22Rv1 (cell line): Measurements from ENCODE around the gene TACR3.
"Not testable (repeated sequence)": the region's sequence is repeated elsewhere in the genome, so short reads cannot be mapped to it uniquely, and the experiment has no call there.

ENCODE experiments used
- H3K27ac ChIP-seq: fragments of 450-650 bp; 2 replicates; pipeline ENCODE4 v1.5.1; 2017
- CTCF ChIP-seq: fragments of 450-650 bp; IDR thresholded peaks from 2 replicates; pipeline ENCODE4 v1.5.1; 2017; ENCODE audit warnings: mild to moderate bottlenecking
- ZFX ChIP-seq: fragments of 450-650 bp; IDR thresholded peaks from 2 replicates; pipeline ENCODE4 v1.6.1; 2017; ENCODE audit warnings: antibody characterized with exemption, borderline replicate concordance

Gene TACR3

GRCh38 chr4:103719830-103720207 is at the start of gene TACR3:
TACR3 (minus strand) TSS chr4:103719985; CDS start chr4:103719675, 310 bp downstream.
- TF ChIP-seq CTCF (no peak), ZFX (no peak)
- H3K27ac ChIP-seq = no peak within 1 kb of the TSS

- no peak overlapping the region for H3K27ac ChIP-seq
- TF ChIP-seq CTCF (no peak), ZFX (no peak)
Observed at GRCh38 chr4:103757631-103758030, 37.8 kb upstream of the TACR3 start.

GRCh38 chr4:103756741-103757140 is 37.0 kb upstream of the TACR3 start:
- TF ChIP-seq CTCF (no peak), ZFX (no peak)
- H3K27ac ChIP-seq = no peak overlapping the region

GRCh38 chr4:103754844-103755243 is 35.1 kb upstream of the TACR3 start:
- H3K27ac ChIP-seq = no peak overlapping the region
- TF ChIP-seq ZFX (no peak), CTCF (no peak)

- no peak overlapping the region for H3K27ac ChIP-seq
- TF ChIP-seq ZFX (no peak), CTCF (no peak)
Observed at GRCh38 chr4:103753868-103754653, 34.3 kb upstream of the TACR3 start.

GRCh38 chr4:103723150-103723549 is 3.4 kb upstream of the TACR3 start:
- H3K27ac ChIP-seq = not testable (repeated sequence)

GRCh38 chr4:103721251-103721650 is 1.5 kb upstream of the TACR3 start:
- no peak for TF ChIP-seq ZFX
- no peak for TF ChIP-seq CTCF
- H3K27ac ChIP-seq = no peak overlapping the region

GRCh38 chr4:103720661-103721060 is 876 bp upstream of the TACR3 start:
- H3K27ac ChIP-seq = no peak overlapping the region
- TF ChIP-seq ZFX (no peak), CTCF (no peak)
